HUES48 (cell line): ENCODE measurements around the gene TMEM225B.
"Not testable (repeated sequence)": the region's sequence is repeated elsewhere in the genome, so short reads cannot be mapped to it uniquely, and the experiment has no call there.

Experiments used
- H3K27ac ChIP-seq: one replicate; pipeline ENCODE4 v1.7.0; 2013; ENCODE audit warnings: low read depth, low read length, inconsistent platforms
- H3K27me3 ChIP-seq: 2 replicates; pipeline ENCODE4 v1.6.1; 2013; ENCODE audit warnings: mild to moderate bottlenecking, low read length; ENCODE audit not compliant: control insufficient read depth, insufficient read depth
- H3K36me3 ChIP-seq: 2 replicates; pipeline ENCODE4 v1.6.1; 2013; ENCODE audit warnings: low read length; ENCODE audit not compliant: control insufficient read depth, insufficient read depth
- H3K4me1 ChIP-seq: 2 replicates; pipeline ENCODE4 v1.6.1; 2013; ENCODE audit warnings: mild to moderate bottlenecking, low read length; ENCODE audit not compliant: control insufficient read depth, insufficient read depth
- H3K4me3 ChIP-seq: 2 replicates; pipeline ENCODE4 v1.5.1; 2013; ENCODE audit warnings: mild to moderate bottlenecking, low read depth, low read length
- H3K9ac ChIP-seq: 2 replicates; pipeline ENCODE4 v1.6.1; 2013; ENCODE audit warnings: mild to moderate bottlenecking, low read depth, low read length, moderate library complexity
- H3K9me3 ChIP-seq: 2 replicates; pipeline ENCODE4 v1.6.1; 2013; ENCODE audit warnings: low read length; ENCODE audit not compliant: control insufficient read depth, insufficient read depth

Gene TMEM225B

GRCh38 chr7:99597762-99598501, at the start of gene TMEM225B:
TMEM225B (plus strand) TSS chr7:99598267; CDS start chr7:99604389, 6,122 bp downstream.
- Histone ChIP-seq H3K4me3 (no peak within 1 kb of the TSS), H3K27ac (no peak within 1 kb of the TSS), H3K9me3 (no peaks in the 10 kb centered on the region), H3K4me1 (no peaks in the 10 kb centered on the region), H3K9ac (no peak within 1 kb of the TSS), H3K27me3 (no peaks in the 10 kb centered on the region), H3K36me3 (no peaks in the 10 kb centered on the region)

- not testable (repeated sequence) for H3K4me3 ChIP-seq, H3K27me3 ChIP-seq, H3K4me1 ChIP-seq, H3K9ac ChIP-seq, H3K27ac ChIP-seq, H3K9me3 ChIP-seq
- H3K36me3 ChIP-seq = peaks cover 18% of the 10 kb centered on the region
Observed at GRCh38 chr7:99549545-99549944, 48.5 kb upstream of the TMEM225B start.

- Histone ChIP-seq H3K9ac (peak overlapping the region; percentile 81), H3K4me3 (peak overlapping the region; percentile 99), H3K27me3 (no peaks in the 10 kb centered on the region), H3K27ac (peak overlapping the region; percentile 64), H3K36me3 (peaks cover 26% of the 10 kb centered on the region), H3K4me1 (no peaks in the 10 kb centered on the region), H3K9me3 (no peaks in the 10 kb centered on the region)
Observed at GRCh38 chr7:99551334-99551733, 46.7 kb upstream of the TMEM225B start.

- Histone ChIP-seq H3K27me3 (no peaks in the 10 kb centered on the region), H3K4me1 (no peaks in the 10 kb centered on the region), H3K9me3 (no peaks in the 10 kb centered on the region), H3K36me3 (peaks cover 24% of the 10 kb centered on the region), H3K27ac (peak within 1 kb of the TSS; percentile 64), H3K9ac (peak within 1 kb of the TSS; percentile 81), H3K4me3 (peak within 1 kb of the TSS; percentile 99)
Observed at GRCh38 chr7:99551767-99552463, 46.2 kb upstream of the TMEM225B start, which contains the start of gene FAM200A. FAM200A (minus strand) TSS chr7:99552114; CDS start chr7:99548407, 3,707 bp downstream.

GRCh38 chr7:99553039-99553438, 45.0 kb upstream of the TMEM225B start:
- Histone ChIP-seq H3K9ac (no peak overlapping the region), H3K4me3 (no peak overlapping the region)

GRCh38 chr7:99554939-99555338, 43.1 kb upstream of the TMEM225B start:
- peaks cover 9% of the 10 kb centered on the region for H3K36me3 ChIP-seq
- peaks cover 5% of the 10 kb centered on the region; the same call in 1 of the 2 replicates for H3K4me1 ChIP-seq
- H3K9ac ChIP-seq = no peak overlapping the region
- H3K4me3 ChIP-seq = no peak overlapping the region
- H3K9me3 ChIP-seq = no peaks in the 10 kb centered on the region
- H3K27me3 ChIP-seq = no peaks in the 10 kb centered on the region
- H3K27ac ChIP-seq = no peak overlapping the region

More at GRCh38 chr7:99553039-99553438, 45.0 kb upstream of the TMEM225B start:
- Histone ChIP-seq H3K36me3 (peaks cover 13% of the 10 kb centered on the region), H3K9me3 (no peaks in the 10 kb centered on the region), H3K4me1 (peaks cover 5% of the 10 kb centered on the region; the same call in 1 of the 2 replicates), H3K27ac (no peak overlapping the region), H3K27me3 (no peaks in the 10 kb centered on the region)

GRCh38 chr7:99557196-99557607, 40.9 kb upstream of the TMEM225B start:
- no peak overlapping the region for H3K27ac ChIP-seq
- no peaks in the 10 kb centered on the region for H3K27me3 ChIP-seq
- H3K9me3 ChIP-seq = no peaks in the 10 kb centered on the region
- no peak overlapping the region; the same call in 1 of the 2 replicates for H3K9ac ChIP-seq
- H3K4me1 ChIP-seq = peaks cover 5% of the 10 kb centered on the region; the same call in 1 of the 2 replicates
- peaks cover 30% of the 10 kb centered on the region for H3K36me3 ChIP-seq
- H3K4me3 ChIP-seq = peak overlapping the region; percentile 100

GRCh38 chr7:99557940-99558305, 40.1 kb upstream of the TMEM225B start:
- H3K27ac ChIP-seq = peak overlapping the region; percentile 97
- H3K9ac ChIP-seq = peak overlapping the region; percentile 97
- no peaks in the 10 kb centered on the region for H3K9me3 ChIP-seq
- H3K36me3 ChIP-seq = peaks cover 37% of the 10 kb centered on the region
- H3K4me3 ChIP-seq = peak overlapping the region; percentile 100
- no peaks in the 10 kb centered on the region for H3K27me3 ChIP-seq
- H3K4me1 ChIP-seq = peaks cover 5% of the 10 kb centered on the region; the same call in 1 of the 2 replicates

- H3K27ac ChIP-seq = peak within 1 kb of the TSS; percentile 97
- H3K4me1 ChIP-seq = peaks cover 5% of the 10 kb centered on the region; the same call in 1 of the 2 replicates
- peak within 1 kb of the TSS; percentile 100 for H3K4me3 ChIP-seq
- H3K9me3 ChIP-seq = no peaks in the 10 kb centered on the region
- H3K9ac ChIP-seq = peak within 1 kb of the TSS; percentile 97
- H3K36me3 ChIP-seq = peaks cover 43% of the 10 kb centered on the region
- no peaks in the 10 kb centered on the region for H3K27me3 ChIP-seq
Observed at GRCh38 chr7:99558306-99559174, 39.5 kb upstream of the TMEM225B start, which contains the start of gene ZNF655. ZNF655 (plus strand) TSS chr7:99558642; CDS start chr7:99560560, 1,918 bp downstream.

GRCh38 chr7:99559175-99559915, 38.7 kb upstream of the TMEM225B start:
- H3K36me3 ChIP-seq = peaks cover 51% of the 10 kb centered on the region

More at GRCh38 chr7:99559175-99559915, 38.7 kb upstream of the TMEM225B start:
- H3K4me3 ChIP-seq = peak overlapping the region; percentile 100
- H3K4me1 ChIP-seq = peaks cover 5% of the 10 kb centered on the region; the same call in 1 of the 2 replicates
- peak overlapping the region; percentile 97 for H3K9ac ChIP-seq
- H3K9me3 ChIP-seq = no peaks in the 10 kb centered on the region
- H3K27me3 ChIP-seq = no peaks in the 10 kb centered on the region
- peak overlapping the region; percentile 97 for H3K27ac ChIP-seq
